T-helper 2 cell treated with Interferon-gamma antibody and Interleukin-4, amounts not matched to agents 100 ng/mL and 5 ng/mL, for 36 hours (primary cell): ENCODE results near the gene CCP110. TPM values are rescaled to one million over a fixed set of nuclear protein-coding genes. Genes with fewer than 3 reads are reported as not detected.

Experiments used
- intact Hi-C: fragments of 100-400 bp; cut with micrococcal nuclease; formaldehyde crosslinking; loops from one replicate; pipeline ENCODE4 v1.15.1; 2023
- total RNA-seq: library from RNA; stranded (reverse); gene quantifications from 2 replicates; pipeline ENCODE4 v1.2.3, GENCODE V29; 2022

Gene CCP110
- 35.0 and 39.6 TPM in 2 replicates for total RNA-seq

DNA sequence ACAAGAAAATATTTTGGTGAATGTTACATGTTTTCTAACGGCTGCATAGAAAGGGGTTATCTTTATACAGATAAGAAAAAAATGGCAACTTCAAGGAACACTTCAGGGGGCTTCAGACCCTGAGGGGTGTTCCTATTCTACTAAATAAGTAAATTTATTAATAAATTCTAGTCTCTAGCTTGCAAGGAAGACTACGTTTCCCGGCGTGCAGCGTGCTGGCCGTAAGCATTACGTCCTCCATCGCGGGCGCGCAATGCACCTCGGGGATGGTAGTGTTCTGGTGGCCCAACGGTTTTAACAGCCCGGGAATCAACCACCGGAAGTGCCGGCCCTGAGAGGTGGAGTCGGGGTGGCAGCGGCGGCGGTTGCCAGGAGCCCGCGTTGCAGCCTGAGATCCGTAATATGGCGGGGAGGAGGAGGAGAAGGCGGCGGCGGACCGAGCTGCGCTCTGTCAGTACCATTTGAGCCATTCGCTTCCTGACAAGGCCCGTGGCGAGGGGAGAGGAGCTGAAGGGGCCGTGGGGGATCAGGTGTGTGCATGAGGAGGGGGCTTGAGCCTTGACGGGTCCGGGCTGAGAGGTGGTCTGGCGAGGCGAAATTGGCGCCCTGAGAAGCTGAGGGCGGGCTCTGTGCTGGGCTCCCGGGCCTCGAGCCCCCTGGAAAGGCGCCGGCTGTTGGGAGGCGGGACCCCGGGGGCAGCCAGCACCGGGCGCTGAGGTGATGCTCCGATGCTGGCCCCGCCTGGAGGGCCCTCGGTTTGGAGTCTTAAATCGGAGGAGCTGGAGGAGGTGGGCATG is at the start of gene CCP110:
CCP110 (plus strand) TSS at position 384 of the 797 bp plus-strand sequence. CDS start 3,940 bp downstream, outside the sequence.
- intact Hi-C loops = loop anchor here (1.0 to 5.0 kb wide), 7 partner anchors 32 to 1219 kb away; partner anchors contain the start of genes COQ7, IQCK, KNOP1 and SMG1

DNA sequence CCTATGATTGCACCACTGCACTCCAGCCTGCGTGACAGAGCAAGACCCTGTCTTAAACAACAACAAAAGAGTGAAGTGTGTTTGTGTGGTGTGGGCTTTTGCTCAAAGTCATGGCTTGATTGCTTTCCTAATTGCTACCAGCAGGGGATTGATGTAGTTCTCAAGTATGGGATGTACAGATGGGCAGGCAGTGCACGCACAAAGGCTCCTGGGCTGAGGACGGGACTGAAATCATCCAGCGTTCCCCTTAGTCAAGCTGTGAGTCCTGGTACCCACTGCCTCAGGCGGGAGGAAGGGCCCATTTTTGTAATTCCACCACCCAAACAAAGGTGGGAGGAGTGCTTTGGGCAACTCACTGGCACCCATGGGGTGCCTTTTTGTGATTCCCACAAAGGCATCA is 49.1 kb upstream of the CCP110 start:
- intact Hi-C loops = no loop called here

- intact Hi-C loops = no loop called here
Observed at GRCh38 chr16:19478505-19478904, 45.2 kb upstream of the CCP110 start.

DNA sequence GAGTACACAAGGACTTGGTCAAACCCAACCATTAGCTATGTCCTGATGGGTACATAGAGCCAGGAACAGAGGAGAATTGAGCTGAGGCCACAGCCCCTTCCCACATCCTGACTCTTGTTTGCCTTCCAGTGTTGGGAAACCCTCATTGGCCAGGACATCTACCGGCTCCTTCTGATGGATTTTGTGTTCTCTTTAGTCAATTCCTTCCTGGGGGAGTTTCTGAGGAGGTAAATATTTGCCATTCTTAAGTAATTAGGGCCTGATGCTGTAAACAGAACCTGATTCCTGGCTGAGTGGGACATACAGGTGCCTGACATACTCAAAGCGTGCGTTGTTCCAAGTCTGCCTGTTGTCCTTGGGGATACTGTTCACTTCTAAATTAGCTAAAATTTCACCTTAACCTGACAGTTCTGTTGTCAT is 44.4 kb upstream of the CCP110 start:
- intact Hi-C loops = no loop called here

- intact Hi-C loops = no loop called here
Observed at GRCh38 chr16:19481296-19481695, 42.4 kb upstream of the CCP110 start.

DNA sequence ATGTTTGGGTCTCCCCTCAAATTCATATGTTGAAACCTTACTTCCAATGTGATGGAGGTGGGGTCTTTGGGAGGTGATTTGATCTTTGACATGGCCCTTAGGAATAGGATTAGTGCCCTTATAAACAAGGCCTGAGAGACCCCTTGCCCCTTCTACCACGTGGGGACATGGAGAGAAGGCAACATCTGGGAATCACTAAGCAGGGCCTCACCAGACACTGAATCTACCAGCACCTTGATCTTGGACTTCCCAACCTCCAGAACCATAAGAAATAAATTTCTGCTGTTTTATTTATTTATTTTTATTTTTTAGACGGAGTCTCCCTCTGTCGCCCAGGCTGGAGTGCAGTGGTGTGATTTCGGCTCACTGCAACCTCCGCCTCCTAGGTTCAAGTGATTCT is 42.0 kb upstream of the CCP110 start:
- intact Hi-C loops = no loop called here

- intact Hi-C loops = no loop called here
Observed at GRCh38 chr16:19482291-19482690, 41.5 kb upstream of the CCP110 start.

DNA sequence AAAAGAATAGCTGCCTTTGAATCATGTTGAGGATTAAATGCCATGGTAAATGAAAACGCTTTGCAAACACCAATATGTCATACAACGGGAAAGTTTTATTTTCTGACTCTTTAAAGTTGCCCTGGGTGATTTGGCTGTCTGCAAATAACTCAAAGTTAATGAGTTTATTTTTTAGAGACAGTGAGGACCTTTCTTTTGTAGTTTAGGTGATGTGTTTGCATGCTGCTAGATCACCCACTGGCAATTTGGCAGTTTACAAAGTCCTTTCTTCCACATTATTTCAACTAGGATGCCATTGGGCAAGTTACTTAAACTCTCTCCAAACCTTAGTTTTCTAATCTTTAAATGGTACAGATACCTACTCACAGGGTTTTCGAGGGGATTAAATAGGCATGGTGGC is 39.6 kb upstream of the CCP110 start:
- intact Hi-C loops = no loop called here

DNA sequence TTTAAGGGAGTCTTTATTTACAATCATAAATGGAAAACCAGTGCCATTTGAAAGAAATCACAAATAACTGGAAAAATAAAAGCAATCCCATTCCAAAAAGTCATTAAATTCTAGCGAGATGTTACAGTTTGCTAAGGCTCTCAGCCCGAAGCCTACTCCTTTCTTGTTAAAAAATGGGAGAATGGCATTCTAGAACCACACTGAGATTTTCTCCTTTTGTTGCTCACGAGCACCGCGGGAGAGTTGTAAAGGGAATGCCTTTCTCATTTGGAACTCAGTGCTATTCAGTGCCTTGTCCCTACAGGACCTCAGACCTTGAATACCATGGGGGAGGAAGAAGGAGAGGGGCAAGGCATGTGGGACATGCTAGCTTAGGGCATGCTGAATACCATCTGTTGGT is 38.1 kb upstream of the CCP110 start:
- intact Hi-C loops = no loop called here

DNA sequence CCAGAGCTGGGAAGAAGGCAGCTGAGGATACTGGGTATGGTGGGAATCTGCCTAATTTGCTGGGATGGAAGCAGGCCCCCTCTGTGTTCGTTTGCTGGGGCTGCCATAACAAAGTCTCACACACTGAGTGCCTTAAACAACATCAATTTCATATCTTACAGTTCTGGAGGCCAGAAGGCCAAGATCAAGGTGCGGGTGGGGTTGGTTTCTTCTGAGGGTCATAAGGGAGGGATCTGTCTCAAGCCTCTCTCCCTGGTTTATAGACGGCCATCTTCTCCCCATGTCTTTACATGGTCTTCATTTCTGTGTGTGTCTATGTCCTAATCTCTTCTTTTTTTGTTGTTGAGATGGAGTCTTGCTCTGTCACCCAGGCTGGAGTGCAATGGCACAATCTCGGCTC is 37.7 kb upstream of the CCP110 start:
- intact Hi-C loops = no loop called here

DNA sequence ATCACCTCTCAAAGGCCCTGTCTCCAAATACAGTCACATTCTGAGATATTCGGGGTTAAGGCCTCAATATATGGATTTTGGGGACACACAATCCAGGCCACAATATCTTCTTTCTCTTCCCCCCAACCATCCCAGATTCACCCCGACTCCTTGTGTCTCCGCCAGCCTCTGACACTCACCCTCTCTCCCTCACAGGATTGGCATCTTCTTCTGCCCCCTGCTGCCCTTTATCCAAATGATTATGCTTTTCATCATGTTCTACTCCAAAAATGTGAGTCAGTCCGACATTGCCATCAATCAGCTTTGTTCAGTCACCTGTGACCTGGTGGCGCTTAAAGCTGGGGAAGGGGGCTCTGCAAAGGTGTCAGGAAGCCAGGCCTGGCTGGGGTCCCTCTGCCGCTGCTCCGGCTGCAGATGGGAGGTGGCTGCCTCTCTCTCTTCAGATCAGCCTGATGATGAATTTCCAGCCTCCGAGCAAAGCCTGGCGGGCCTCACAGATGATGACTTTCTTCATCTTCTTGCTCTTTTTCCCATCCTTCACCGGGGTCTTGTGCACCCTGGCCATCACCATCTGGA is 36.9 kb upstream of the CCP110 start:
- intact Hi-C loops = no loop called here

GRCh38 chr16:19488213-19488640 is 35.5 kb upstream of the CCP110 start:
- intact Hi-C loops = no loop called here

- intact Hi-C loops = no loop called here
Observed at GRCh38 chr16:19490619-19491018, 33.1 kb upstream of the CCP110 start.

- intact Hi-C loops = no loop called here
Observed at GRCh38 chr16:19497176-19497575, 26.6 kb upstream of the CCP110 start.

DNA sequence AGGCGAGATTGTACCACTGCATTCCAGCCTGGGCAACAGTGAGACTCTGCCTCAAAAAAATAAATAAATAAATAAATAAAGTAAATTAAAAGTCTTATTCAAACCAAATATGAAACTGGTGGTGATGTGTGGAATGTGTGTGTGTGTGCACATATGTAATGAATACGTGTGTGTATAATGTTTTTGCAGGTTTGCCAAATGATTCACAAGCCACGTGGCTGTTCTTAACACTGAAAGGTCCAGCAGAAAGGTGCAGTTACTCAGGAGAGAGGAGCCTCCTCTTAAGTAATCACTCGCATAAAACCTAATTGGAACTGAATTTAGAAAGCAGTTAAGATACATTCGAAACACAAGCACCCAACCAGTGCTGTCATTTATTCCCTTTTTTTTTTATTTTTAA is 24.7 kb upstream of the CCP110 start:
- intact Hi-C loops = no loop called here

DNA sequence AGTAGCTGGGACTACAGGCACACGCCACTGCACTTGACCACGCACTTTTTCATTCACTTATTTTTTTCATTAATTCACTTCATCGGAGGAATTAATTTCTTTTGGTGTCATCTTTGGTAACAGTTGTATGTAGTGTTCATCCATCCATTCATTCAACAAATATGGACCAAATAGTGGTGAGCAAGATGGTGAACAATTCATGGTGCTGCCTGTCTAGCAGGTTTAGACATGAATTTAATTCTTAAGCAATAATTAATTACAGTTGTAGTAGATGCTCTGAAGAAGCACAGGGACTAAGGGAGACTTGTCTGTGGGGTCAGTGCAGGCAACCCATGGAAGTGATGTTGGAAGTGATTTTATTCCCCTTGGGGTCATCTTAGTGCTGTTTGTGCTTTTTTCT is 24.3 kb upstream of the CCP110 start:
- intact Hi-C loops = no loop called here

DNA sequence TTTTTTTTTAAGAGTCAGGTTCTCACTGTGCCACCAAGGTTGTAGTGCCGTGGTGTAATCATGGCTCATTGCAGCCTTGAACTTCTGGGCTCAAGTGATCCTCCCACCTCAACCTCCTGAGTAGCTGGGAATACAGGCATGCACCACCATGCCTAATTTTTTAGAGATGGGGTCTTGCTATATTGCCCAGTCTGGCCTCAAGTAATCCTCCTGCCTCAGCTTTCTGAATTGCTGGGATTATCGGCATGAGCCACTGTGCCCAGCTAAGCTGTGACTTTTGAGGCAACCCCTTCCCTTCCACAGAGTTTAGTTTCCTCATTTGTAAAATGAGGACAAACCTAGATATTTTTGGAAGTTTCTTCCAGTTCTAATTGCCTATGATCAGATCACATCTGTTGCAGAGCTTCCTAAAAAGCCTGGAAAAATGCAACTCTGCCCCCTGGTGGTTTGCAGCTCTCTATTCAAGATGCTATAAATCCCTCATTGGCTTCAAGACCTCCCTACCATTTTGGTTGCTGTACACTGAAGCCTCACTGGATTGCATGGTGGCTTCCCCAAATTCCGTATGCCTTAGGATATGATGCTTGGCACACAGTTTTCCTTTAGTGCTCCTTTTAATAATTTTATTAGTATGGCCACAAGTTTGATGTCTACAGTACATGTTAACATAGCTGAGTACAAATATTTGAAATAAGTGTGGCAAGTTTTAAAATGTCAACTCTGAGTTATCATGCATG is 21.2 kb upstream of the CCP110 start:
- intact Hi-C loops = loop anchor here (1.0 to 10.0 kb wide), 4 partner anchors 113 to 418 kb away; partner anchors contain the start of gene SYT17

GRCh38 chr16:19503461-19504075 is 20.2 kb upstream of the CCP110 start:
- intact Hi-C loops = loop anchor here (5.0 to 10.0 kb wide), 2 partner anchors 336 to 419 kb away; partner anchors contain the start of gene SYT17

- intact Hi-C loops = loop anchor here (10.0 kb wide), 1 partner anchor 421 kb away; no protein-coding TSS in a partner anchor
Observed at GRCh38 chr16:19505600-19506303, 18.0 kb upstream of the CCP110 start.

DNA sequence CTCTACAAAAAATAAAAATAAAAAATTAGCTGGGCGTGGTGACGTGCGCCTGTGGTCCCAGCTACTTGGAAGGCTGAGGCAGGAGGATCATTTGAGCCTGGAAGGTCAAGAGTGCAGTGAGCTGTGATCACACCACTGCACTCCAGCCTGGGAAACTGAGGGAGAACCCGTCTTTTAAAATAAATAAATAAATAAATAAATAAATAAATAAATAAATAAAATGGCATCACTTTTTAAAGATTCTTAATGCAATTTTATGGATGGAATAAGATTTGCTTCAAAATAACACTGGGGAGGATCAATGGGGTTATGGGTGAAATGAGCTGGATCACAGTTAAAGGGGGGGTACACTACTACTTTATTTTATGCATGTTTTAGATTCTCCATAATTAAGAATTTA is 16.8 kb upstream of the CCP110 start:
- intact Hi-C loops = loop anchor here (10.0 kb wide), 1 partner anchor 422 kb away; no protein-coding TSS in a partner anchor

DNA sequence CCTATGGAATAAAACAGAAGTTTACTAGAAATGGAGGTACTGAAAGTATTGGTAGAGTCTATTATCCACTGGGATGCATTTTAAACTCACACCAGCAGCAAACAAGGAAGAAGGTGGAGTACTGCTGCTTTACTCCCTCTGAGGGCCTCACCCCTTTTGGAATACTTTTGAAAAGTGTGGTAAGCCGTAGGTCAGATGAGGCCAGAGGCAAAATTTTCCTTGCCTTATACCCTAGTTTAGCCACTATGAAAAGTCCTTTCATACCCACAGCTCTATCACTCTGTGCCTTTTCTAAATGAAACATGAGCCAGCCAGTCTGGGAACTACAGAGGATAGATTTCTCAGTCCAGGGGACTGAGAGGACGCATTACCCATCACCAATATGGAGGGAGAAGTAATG is 15.9 kb upstream of the CCP110 start:
- intact Hi-C loops = loop anchor here (10.0 kb wide), 1 partner anchor 423 kb away; no protein-coding TSS in a partner anchor
